Smooth muscle cell (in vitro differentiated cells): ENCODE measurements around the gene HLX. TPM values are rescaled to one million over a fixed set of nuclear protein-coding genes. Genes with fewer than 3 reads are reported as not detected.

ENCODE experiments used
- DNase-seq: peaks from one replicate; lab custom pipeline; 2025; ENCODE audit not compliant: unreplicated experiment; lab: John Stamatoyannopoulos, UW
- H2AFZ ChIP-seq: fragments of 200-600 bp; sonication (generic); 2 replicates; pipeline ENCODE4 v1.6.0; 2016; ENCODE audit warnings: antibody characterized with exemption, low read depth, mild to moderate bottlenecking
- H3F3A ChIP-seq: fragments of 200-600 bp; sonication (generic); 2 replicates; pipeline ENCODE4 v1.6.0; 2017; ENCODE audit warnings: antibody characterized with exemption, low read depth
- H3K27ac ChIP-seq: fragments of 200-600 bp; sonication (generic); 2 replicates; pipeline ENCODE4 v1.5.1; 2016; ENCODE audit warnings: low read depth, mild to moderate bottlenecking
- H3K27me3 ChIP-seq: fragments of 200-600 bp; sonication (generic); 2 replicates; pipeline ENCODE4 v1.6.1; 2016; ENCODE audit warnings: low read depth, mild to moderate bottlenecking
- H3K36me3 ChIP-seq: fragments of 200-600 bp; sonication (generic); 2 replicates; pipeline ENCODE4 v1.5.1; 2016; ENCODE audit warnings: low read depth
- H3K4me1 ChIP-seq: fragments of 200-600 bp; sonication (generic); 2 replicates; pipeline ENCODE4 v1.5.1; 2016; ENCODE audit warnings: low read depth
- H3K4me2 ChIP-seq: fragments of 200-600 bp; sonication (generic); 2 replicates; pipeline ENCODE4 v1.6.0; 2016; ENCODE audit warnings: mild to moderate bottlenecking
- H3K4me3 ChIP-seq: fragments of 200-600 bp; sonication (generic); 2 replicates; pipeline ENCODE4 v1.5.1; 2016; ENCODE audit warnings: mild to moderate bottlenecking
- H3K79me2 ChIP-seq: fragments of 200-600 bp; sonication (generic); 2 replicates; pipeline ENCODE4 v1.6.0; 2016; ENCODE audit warnings: low read depth, mild to moderate bottlenecking
- H3K9ac ChIP-seq: fragments of 200-600 bp; sonication (generic); 2 replicates; pipeline ENCODE4 v1.6.0; 2016; ENCODE audit warnings: low read depth
- H3K9me3 ChIP-seq: fragments of 200-600 bp; sonication (generic); replicated peaks from 2 replicates; pipeline ENCODE4 v1.5.1; 2016; ENCODE audit warnings: low read depth
- H4K20me1 ChIP-seq: fragments of 200-600 bp; sonication (generic); 2 replicates; pipeline ENCODE4 v1.6.0; 2016; ENCODE audit warnings: low read depth
- CTCF ChIP-seq: fragments of 200-600 bp; sonication (generic); IDR thresholded peaks from 2 replicates; pipeline ENCODE4 v1.5.1; 2017; ENCODE audit warnings: borderline replicate concordance, mild to moderate bottlenecking, antibody characterized with exemption; ENCODE audit not compliant: insufficient read depth, poor library complexity, severe bottlenecking
- WGBS: methylation state at CpG from one replicate; pipeline ENCODE4 v1.1.7; 2016; ENCODE audit warnings: low lambda C conversion rate; 5-methylcytosine and 5-hydroxymethylcytosine counted together
- polyA plus RNA-seq: library from polyadenylated mRNA; unstranded; fragments of >200 nt; fragmentation: Nextera tagmentation; extraction: Ambion mirVana; gene quantifications from 2 replicates; pipeline ENCODE4 v1.2.1, GENCODE V29; 2016
- total RNA-seq: library from RNA; depleted of rRNA; stranded (reverse); fragments of >200 nt; gene quantifications from 2 replicates; pipeline ENCODE4 v1.2.3, GENCODE V29; 2014

The HLX gene
- total and polyA plus RNA-seq, 2 experiments from 2014 or later, result 2.5 to 3.2 TPM

- peak overlapping the region; percentile 32 for H3K4me3 ChIP-seq
- no peaks in the 10 kb centered on the region for H3F3A ChIP-seq
- H2AFZ ChIP-seq, result no peak overlapping the region
- H3K4me1 ChIP-seq, result peaks cover 29% of the 10 kb centered on the region
- H3K27ac ChIP-seq, result no peak overlapping the region
- H3K79me2 ChIP-seq, result no peaks in the 10 kb centered on the region
- no peak for DNase-seq
- no peaks in the 10 kb centered on the region for H3K36me3 ChIP-seq
- H4K20me1 ChIP-seq, result no peaks in the 10 kb centered on the region
- peak overlapping the region; percentile 70 for H3K4me2 ChIP-seq
- TF ChIP-seq CTCF, result no peak
- peaks cover 100% of the 10 kb centered on the region for H3K27me3 ChIP-seq
- no peak overlapping the region for H3K9ac ChIP-seq
- WGBS, result 59% methylated on average over 19 of the region's 19 CpGs
- H3K9me3 ChIP-seq, result no peaks in the 10 kb centered on the region
Measured at GRCh38 chr1:220884981-220885918, 6.0 kb downstream of the HLX start.

DNA sequence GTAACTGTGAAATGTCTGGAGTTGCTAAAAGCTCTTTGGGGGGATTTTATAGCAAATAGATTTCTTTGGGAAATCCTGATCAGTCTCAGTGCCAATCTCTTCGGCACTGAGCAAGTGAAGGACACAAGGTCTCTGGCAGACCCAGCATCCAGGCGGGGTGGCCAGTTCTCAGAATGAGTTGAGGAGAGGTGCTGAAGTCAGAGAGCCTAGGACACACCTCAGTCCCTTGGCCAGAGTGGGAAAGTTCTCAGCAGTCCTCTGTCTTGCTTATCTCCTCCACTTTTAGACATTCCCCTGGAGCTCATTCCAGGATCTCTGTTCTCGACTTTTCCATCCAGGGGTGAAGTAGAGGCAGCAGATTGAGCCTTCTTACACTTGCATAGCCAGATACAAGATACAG, 6.7 kb downstream of the HLX start:
- WGBS, result 64% methylated on average over 3 of the region's 3 CpGs
- peaks cover 26% of the 10 kb centered on the region for H3K4me1 ChIP-seq

DNA sequence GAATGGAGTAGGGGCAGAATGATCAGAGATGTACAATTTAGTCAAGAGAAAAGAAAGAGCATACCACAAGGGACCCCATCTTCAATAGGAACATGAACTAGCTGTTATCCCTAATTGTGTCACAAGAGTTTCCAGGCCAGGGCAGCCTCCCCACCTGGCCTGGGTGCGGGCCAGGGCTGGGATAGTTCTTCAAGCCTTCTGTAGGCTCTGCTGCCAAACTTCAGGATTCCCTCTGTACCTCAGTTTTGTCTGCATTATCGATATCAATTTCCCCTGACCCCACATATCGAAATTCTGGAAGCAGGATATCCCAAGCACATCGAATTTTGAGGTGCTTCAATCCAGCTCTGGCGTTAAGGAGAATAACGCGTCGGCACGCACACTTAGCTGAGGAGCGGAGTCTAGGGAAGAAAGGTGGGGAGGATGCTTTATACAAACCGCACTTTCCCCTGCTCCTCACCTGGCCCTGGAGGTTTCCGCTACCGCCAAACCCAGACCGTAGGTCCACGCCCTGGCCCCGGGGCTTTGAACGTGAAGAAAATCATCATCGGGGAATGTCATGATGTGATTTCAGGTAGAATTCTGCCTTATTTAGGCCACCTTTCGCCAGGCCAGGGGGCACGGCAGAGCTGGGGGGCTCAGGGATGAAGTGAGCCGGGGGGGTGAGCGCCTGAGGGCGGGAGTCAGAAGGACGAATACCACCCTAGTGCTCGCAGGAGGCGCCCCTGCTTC, 7.4 kb downstream of the HLX start:
- DNase-seq, result no peak
- Histone ChIP-seq H3K9me3 (no peaks in the 10 kb centered on the region), H3K27ac (no peak overlapping the region), H3K27me3 (peaks cover 100% of the 10 kb centered on the region), H3K79me2 (no peaks in the 10 kb centered on the region), H4K20me1 (no peaks in the 10 kb centered on the region), H3K4me1 (peaks cover 26% of the 10 kb centered on the region), H3K4me2 (no peak overlapping the region), H2AFZ (no peak overlapping the region), H3K9ac (no peak overlapping the region), H3F3A (no peaks in the 10 kb centered on the region), H3K36me3 (no peaks in the 10 kb centered on the region), H3K4me3 (no peak overlapping the region)
- 28% methylated on average over 26 of the region's 26 CpGs for WGBS
- no peak for TF ChIP-seq CTCF

More for the DNA sequence above, 6.7 kb downstream of the HLX start:
- no peak for TF ChIP-seq CTCF
- H3K27me3 ChIP-seq, result peaks cover 100% of the 10 kb centered on the region
- no peaks in the 10 kb centered on the region for H3K79me2 ChIP-seq
- H3K9me3 ChIP-seq, result no peaks in the 10 kb centered on the region
- no peak overlapping the region for H3K4me2 ChIP-seq
- H3F3A ChIP-seq, result no peaks in the 10 kb centered on the region
- no peaks in the 10 kb centered on the region for H3K36me3 ChIP-seq
- no peak overlapping the region for H3K9ac ChIP-seq
- H4K20me1 ChIP-seq, result no peaks in the 10 kb centered on the region
- H2AFZ ChIP-seq, result no peak overlapping the region
- no peak for DNase-seq
- no peak overlapping the region for H3K27ac ChIP-seq
- no peak overlapping the region for H3K4me3 ChIP-seq
